GM21723 (cell line): ENCODE results near the gene WSB2.
"Not testable (repeated sequence)": the region's sequence is repeated elsewhere in the genome, so short reads cannot be mapped to it uniquely, and the experiment has no call there.

ENCODE experiments used
- ATAC-seq: cut with Tn5 transposase; IDR thresholded peaks from one replicate; pipeline ENCODE4 v1.9.1; 2021; ENCODE audit warnings: mild to moderate bottlenecking, moderate library complexity; ENCODE audit not compliant: unreplicated experiment

WSB2 gene

DNA sequence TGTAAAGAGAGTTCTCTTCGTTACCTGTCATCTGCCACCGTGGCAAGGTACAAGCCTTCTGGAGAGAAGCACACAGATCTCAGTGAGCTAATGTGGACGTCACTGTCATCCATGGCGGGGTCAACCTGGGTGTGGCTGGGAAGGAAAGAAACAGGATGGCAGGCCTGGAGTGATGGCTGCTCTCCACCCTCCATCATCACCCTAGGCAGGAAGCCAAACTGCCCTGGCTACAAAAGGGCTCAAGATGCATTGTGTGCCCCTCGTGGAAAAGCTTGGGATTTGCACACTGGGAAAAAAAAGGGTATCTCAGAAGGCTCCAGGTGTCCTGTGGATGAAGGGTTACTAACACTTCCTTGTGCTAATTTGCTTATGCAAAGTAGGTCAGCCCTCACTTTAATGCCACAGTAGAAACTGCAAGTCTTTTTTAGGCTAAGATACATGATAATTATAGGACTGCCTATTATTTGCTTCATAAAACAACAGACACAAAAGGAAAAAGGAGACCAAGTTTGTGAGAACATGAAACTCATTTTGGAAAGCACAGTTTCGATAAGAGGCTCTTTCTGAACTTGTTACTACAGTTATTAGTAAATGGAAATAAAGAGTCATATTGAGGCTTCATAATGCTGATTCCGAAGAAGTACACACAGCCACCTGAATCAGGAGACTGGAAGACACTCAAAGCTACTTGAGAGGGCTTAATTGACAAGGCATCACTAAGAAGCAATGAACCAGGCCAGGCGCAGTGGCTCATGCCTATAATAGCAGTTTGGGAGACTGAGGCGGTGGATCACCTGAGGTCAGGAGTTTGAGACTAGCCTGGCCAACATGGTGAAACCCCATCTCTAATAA lies 25.6 kb downstream of the WSB2 start:
- peak; percentile 85 for ATAC-seq

DNA sequence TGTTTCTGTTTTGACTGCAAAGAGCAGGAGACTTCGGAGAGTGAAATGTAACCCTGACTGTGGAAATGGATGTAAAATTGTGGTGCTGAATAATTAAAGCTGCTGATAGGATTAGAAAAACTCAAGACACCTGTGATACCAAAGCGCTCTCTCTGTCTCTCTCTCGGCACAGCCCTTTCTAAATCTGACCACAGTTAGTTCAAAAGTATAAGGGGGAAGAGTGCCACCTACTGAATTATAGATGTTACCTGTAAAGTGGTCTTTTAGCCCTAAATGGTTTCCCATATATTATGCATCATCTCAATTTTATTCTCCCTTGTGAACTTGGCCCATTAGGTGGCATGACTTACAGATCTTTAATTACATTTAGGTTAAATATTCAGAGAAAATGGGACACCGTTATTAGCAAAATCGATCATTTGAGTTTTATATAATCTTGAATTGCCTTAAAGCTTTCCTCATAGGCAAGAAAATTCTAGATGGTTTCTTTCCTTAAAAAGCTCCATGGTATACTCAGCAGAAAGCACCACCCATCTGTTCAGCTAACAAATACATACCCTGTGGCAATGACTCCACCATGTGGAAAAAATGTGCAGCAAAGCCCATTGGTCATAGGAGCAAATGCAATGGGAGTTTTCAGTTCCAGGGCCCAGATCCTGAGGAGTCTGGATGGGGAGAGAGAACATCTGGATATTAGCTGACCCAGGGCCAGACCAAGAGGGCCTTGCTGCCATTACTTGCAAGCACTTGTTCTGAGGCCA lies 26.4 kb downstream of the WSB2 start:
- ATAC-seq: no peak

- no peak for ATAC-seq
Measured at GRCh38 chr12:118033902-118034301, 27.1 kb downstream of the WSB2 start.

DNA sequence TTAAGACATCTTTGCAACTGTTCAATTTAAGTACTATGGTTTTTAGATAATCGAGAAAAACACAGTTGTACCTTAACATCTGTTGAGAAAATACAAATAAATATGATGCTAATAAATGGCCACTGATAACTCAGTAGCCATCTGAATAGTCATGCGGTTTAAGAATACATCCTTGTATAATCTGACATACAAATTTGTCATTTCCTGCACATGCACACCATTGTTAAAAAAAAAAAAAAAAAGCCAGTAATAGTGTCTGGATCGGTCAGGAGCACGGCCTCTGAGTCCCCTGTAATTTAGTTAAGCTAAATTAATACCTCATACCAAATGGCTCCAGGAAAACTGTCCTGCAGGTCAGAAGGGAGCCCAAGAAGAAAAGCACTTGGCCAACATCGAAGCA lies 27.7 kb downstream of the WSB2 start:
- no peak for ATAC-seq

GRCh38 chr12:118032188-118032587 lies 28.8 kb downstream of the WSB2 start:
- no peak for ATAC-seq

GRCh38 chr12:118029166-118029565 lies 31.8 kb downstream of the WSB2 start:
- no peak for ATAC-seq

GRCh38 chr12:118025168-118025567 lies 35.8 kb downstream of the WSB2 start:
- ATAC-seq: no peak

DNA sequence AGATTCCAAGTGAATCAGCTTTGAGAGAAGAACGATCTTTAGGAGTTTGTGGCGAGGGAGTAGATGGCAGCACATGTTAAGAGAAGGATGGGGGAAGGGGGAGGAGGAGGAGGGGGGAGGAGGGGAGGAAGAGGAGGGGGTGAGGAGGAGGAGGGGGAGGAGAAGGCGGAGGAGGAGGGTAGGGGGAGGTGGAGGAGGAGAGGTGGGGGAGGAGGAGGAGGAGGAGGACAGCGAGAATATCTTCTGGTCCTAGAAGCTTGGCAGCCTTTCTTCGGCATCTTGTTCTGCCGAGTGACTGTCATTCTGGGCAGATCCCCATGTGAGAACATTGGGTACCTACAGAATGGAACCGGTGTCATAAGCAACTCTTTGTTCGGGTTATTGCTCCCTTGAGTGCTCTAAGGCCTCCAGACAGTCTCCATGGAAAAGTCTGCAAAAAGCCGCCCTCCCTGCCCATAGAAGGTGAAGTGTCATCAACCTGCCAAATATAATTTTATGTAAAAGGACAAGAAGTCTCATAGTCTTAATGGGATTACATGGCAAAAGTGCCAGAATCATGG lies 37.6 kb downstream of the WSB2 start:
- no peak for ATAC-seq

DNA sequence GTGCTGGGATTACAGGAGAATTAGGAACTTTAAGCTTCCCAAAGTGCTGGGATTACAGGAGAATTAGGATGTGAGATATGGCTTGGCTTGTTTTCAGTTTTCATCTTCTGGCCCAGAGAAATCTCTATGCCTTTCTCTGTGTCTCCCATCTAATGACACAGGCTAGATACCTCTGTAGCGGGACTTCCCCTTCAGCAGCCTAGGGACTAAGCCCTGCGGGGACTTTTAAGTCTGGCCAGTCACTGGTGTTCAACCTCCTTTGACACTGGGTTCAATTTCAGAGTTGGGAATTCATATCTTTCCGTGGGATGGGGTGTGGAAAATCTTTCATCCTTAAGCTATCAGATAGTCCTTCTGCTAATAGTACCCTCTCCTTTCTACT lies 38.3 kb downstream of the WSB2 start:
- ATAC-seq: no peak

DNA sequence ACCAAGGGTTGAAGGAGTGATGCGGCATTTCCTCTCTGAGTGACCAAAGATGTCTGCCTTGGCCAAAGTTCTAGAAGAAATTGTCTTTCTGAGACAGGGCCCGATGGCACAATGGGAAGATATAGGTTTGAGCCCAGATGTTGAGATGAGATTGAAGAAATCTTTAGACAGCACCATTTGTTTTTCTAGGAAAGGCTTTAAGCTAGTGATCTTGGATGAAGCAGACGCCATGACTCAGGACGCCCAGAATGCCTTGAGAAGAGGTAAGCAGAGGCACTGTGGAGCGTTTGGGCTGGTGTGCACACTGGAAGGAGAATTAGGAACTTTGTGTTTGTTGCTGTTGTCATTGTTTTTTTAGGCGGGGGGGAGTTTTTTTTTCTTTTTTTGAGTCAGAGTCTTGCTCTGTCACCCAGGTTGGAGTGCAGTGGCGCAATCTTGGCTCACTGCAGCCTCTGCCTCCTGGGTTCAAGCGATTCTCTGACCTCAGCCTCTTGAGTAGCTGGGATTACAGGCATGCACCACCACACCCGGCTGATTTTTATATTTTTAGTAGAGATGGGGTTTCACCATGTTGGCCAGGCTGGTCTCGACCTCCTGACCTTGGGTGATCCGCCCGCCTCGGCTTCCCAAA lies 38.8 kb downstream of the WSB2 start:
- not testable (repeated sequence) for ATAC-seq

DNA sequence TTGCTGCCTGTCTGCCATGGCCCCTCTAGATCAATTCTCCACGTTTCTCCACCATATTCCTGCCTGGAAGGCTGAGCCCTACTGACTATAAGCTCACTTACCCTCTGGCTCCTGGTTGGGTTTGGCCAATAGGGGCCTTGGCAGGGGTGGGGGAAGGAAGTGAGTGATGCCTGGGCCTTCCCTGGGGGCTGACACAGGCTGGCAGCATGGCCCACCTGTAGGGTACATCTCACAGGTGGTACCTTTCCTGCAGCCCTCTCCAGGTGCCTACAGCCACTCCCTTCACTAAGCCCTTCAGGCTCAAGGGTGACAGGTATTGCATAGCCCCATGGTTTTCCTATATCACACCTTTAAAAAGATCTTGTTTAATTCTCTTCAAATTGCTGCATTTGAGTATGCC lies 40.9 kb downstream of the WSB2 start:
- no peak for ATAC-seq

DNA sequence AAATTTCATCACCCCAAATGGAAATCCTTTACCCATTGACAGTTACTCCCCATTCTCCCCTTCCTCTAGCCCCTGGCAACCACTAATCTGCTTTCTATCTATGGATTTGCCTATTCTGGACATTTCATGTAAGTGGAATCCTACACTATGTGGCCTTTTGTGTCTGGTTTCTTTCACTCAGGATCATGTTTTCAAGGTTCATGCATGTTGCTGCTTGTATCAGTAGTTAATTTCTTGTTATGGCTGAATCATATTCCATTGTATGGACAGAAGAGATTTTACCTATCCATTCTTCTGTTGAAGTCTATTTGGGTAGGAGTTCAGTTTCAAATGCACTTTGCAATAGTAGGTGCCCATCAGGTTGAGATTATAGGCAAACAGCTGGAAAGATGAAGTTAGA lies 43.1 kb downstream of the WSB2 start:
- ATAC-seq: no peak

- peak; percentile 99 for ATAC-seq
Measured at GRCh38 chr12:118016424-118017264, 44.3 kb downstream of the WSB2 start, which contains the start of gene RFC5. TSS of gene RFC5 (plus strand) at chr12:118016703. CDS start at chr12:118016828, 125 bp downstream.

GRCh38 chr12:118015944-118016343 lies 45.0 kb downstream of the WSB2 start:
- peak; percentile 3 for ATAC-seq

DNA sequence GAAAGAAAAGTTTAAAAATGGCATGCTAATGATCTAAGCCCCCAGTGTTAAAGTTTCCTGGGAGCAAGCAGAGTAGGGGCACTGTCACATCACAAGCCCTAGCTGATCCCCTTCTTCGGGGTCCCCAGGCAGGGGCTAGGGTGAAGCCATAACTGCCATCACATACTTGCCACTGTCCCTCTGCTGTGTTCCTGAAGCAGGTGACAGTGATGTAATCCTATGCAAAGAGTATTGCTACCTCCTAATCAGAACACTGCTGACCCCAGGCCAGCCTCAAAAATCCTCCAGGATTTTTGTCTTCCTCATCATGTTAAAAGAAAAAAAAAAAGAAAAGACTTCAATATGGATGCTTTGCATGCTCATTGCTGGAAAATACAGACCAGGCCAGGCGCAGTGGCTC lies 45.7 kb downstream of the WSB2 start:
- ATAC-seq: no peak

- ATAC-seq: no peak
Measured at GRCh38 chr12:118013283-118013682, 47.7 kb downstream of the WSB2 start.

- no peak for ATAC-seq
Measured at GRCh38 chr12:118011961-118012360, 49.0 kb downstream of the WSB2 start.

GRCh38 chr12:118011377-118011776 lies 49.6 kb downstream of the WSB2 start:
- ATAC-seq: no peak

DNA sequence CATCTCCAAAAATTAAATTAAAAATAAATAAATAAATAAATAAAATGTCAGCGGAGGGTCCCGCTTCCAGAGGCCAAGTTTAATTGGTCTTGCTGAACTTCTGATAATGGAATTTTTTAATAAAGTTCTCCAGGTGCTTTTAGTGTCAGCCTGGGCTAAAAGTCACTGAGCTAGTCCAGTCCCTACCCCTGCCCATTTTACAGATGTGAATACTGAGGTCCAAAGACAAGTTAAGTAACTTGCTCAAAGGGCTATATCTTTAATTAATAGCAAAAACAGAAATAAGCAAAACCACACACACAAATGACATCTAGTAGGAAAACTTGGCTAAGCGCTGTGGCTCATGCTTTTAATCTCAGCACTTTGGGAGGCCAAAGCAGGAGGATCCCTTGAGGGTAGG lies 50.1 kb downstream of the WSB2 start:
- no peak for ATAC-seq

DNA sequence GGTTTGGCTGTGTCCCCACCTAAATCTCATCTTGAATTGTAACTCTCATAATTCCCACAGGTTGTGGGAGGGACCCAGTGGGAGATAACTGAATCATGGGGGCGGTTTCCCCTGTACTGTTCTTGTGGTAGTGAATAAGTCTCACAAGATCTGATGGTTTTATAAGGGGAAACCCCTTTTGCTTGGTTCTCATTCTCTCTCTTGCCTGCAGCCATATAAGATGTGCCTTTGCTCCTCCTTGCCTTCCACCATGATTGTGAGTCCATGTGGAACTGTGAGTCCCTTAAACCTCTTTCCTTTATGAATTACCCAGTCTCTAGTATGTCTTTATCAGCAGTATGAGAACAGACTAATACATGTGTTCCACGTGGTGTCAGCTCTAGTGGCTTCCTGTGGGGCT lies 61.2 kb downstream of the WSB2 start:
- not testable (repeated sequence) for ATAC-seq
